ENCODE data around the gene ZNF814.
"Not testable (repeated sequence)": the region's sequence is repeated elsewhere in the genome, so short reads cannot be mapped to it uniquely, and the experiment has no call there.

DNA sequence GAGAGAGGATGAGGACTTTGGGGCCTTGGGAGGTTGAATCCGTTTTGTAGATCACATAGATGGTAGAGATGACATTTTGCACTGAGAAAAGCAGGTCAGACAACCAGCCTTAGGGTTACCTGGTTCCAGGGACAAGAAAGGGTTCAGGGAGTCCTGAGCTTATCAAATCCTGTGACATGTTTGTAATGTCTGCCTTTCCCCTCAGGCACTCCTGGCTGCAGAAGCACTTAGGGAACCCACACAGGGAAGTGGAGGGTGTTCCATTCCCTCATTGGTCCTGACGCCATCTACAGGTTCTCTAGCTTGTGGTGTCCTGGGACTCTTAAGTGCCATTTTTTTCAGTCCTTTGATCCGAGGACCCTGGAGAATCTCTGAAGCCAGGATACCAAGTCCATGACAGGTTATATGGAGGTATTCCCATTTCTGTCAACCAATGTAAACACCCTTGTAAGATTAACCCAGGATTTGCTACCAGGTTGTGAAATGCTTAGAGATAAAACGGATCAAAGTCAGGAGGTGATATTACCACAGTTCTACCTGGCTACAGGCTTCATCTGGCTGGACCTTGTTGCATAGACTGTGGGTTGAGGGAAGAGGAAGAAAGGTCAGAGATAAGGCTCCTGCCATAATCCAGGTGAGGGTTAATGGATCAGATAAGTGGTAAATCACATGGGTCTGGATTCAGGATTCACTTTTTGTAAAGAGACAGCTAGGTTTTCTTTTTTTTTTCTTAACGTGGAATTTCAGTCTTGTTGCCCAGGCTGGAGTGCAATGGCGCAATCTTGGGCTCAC lies 36.8 kb downstream of the ZNF814 start:
- not testable (repeated sequence) for TF ChIP-seq EZH2 (IDR thresholded peaks at IDR 0.05; ENCODE audit: insufficient read depth, poor library complexity, severe bottlenecking); EZH2phosphoT487 (IDR thresholded peaks at IDR 0.05; ENCODE audit: insufficient read depth, low read depth)
